Right hindlimb (tissue), 1 donor: Measurements from ENCODE around the gene ATG2A.

Source experiments
- DNase-seq: peaks from one replicate; pipeline ENCODE4 v3.0.0-alpha.2; 2018

ATG2A gene

GRCh38 chr11:64883575-64883974 is 33.4 kb downstream of the ATG2A start:
- no peak for DNase-seq

GRCh38 chr11:64882243-64882642 is 34.8 kb downstream of the ATG2A start:
- no peak for DNase-seq

GRCh38 chr11:64881476-64881875 is 35.5 kb downstream of the ATG2A start:
- DNase-seq, result no peak

DNA sequence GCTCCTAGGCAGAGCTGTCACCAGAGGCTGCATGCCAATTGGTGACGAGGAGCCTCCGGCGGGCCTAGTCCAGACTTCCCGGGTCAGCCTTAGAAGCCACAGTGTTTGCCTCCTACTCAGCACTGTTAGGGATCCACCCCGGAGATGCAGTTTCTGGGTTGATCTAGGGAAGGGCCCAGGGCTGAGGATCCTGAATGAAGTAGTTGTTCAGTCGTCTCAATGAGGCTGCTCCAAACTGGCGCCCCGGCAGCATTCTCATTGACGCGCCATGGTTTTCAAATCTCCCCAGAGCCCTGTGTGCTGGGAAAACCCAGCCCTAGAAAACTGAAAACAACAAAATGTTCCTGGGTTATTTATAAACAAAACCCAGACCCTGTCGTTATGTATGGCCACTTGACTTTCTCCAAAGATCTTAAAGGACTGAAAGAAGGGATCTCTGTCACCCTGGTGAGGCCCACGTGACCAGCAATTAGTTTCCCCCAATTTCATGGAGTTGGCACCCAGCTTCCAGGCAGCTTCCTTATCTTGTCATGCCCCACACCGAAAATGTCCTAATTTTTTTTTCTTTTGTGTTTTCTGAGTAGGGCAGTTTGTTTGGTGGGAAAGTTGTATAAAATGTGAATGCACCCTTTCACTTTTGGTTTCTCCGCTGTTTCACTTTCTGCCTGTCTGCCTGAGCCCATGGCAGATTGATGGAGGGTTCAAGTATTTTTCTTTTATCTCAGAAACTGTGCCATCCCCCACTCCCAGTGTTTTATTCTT is 36.6 kb downstream of the ATG2A start:
- no peak for DNase-seq

DNA sequence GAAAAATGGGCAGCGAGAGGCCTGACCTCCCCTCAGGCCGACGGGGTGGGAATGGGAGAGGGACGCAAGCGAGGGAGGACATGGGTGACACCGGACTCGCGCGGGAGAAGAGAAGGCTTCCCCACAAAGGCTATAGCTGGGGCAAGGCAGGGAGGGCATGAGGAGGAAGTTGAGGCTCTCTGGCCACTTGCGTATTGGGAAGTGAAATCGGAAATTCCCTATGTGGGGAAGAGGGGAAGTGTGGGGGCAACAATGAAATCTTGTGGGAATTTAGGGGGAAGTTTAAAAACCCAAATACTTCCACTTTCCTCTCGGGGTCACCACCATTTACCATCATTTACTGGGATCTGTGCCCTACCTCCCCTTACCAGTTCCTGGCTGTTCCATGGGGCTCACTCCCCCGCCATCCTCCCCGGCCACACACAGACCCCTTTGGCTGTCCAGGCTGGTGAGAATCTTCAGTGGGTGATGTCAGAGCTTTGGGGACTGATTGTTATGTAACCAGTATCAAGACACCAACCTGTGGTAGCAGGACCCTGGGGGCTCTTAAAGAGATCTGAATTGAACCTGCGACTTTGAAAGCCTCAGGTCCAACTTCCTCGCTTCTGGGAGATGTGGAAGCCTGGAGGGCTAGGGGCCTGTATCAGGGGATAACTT is 37.6 kb downstream of the ATG2A start:
- no peak for DNase-seq

GRCh38 chr11:64878494-64879243 is 38.3 kb downstream of the ATG2A start, which contains the start of gene EHD1:
Gene EHD1 (minus strand): TSS chr11:64878621. CDS start chr11:64878464, 157 bp downstream.
- DNase-seq, result peak; percentile 99

DNA sequence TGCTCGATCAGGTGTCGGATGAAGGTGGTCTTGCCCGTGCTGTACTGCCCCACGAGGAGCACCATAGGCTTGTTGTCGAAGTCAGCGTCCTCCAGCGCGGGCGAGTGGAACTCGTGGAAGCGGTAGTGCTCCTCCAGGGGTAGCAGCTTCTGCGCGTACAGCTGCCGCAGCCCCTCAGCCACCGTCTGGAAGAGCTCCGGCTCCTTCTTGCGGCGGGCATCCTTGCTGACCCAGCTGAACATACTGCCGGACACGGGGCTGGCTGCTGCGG is 38.9 kb downstream of the ATG2A start:
- DNase-seq, result no peak

DNA sequence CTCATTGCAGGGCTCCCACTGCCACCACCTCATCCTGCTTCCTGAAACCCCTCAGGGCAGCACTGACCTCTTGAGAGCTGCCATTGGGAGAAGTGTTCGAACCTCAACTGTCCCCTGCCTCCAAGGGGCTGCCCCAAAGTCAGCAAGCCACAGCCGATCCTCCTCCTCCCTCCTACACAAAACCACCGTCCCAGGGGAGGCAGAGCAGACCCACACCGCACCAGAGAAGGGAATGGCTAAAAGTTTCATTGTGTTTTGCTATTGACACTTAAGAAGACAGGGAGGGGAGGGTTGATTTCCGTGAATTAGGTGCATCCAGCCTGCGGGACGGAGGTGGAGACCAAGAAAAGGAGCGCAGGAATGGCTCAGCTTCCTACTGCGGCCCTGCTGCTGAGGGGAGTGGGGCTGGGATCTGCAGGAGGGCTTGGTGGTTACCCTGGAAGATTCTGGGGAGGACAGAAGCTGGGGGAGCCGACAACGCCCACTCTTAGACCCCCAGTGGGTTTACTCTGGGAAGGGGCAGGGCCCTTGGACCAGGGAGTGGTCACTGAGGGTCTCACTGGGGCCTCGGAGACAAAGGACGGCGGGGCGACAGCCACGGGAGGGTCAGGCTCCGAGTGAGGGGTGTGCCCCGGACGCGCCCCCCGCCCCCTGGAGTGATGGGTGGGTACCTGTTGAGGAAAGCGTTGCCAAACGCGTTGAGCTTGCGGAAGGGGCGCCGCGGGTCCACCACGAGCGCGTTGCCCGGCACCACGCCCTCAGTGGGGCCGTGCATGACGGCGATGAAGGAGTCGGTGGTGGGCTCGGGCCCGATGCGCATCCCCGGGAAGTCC is 39.4 kb downstream of the ATG2A start:
- no peak for DNase-seq

- no peak for DNase-seq
Measured at GRCh38 chr11:64876835-64877341, 40.1 kb downstream of the ATG2A start.

DNA sequence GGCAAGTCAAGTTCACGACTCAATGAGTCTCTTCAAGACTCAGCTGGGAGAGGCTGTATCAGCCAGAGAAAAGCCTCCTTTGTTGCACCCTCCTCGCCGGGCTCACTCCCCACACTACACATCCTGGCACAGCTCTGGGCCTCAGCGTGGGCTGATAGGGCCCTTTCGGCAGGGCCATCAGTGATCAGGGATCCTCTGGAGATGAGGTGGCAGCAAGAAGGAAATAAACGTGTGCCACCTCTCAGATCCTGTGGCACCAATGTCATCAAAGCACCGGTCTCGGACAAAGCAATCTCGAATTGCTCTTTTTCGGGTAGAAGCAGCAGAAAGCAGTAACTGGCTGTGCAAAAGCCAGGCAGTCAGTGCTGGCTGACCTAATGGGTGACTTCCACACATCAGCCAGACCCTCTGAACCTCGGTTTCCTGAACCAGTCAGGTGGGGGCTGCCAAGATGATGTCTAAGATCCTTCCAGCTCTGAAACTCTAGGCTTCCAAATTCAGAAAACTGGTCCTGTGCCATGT is 40.7 kb downstream of the ATG2A start:
- no peak for DNase-seq

GRCh38 chr11:64875369-64876228 is 41.4 kb downstream of the ATG2A start:
- DNase-seq, result no peak

DNA sequence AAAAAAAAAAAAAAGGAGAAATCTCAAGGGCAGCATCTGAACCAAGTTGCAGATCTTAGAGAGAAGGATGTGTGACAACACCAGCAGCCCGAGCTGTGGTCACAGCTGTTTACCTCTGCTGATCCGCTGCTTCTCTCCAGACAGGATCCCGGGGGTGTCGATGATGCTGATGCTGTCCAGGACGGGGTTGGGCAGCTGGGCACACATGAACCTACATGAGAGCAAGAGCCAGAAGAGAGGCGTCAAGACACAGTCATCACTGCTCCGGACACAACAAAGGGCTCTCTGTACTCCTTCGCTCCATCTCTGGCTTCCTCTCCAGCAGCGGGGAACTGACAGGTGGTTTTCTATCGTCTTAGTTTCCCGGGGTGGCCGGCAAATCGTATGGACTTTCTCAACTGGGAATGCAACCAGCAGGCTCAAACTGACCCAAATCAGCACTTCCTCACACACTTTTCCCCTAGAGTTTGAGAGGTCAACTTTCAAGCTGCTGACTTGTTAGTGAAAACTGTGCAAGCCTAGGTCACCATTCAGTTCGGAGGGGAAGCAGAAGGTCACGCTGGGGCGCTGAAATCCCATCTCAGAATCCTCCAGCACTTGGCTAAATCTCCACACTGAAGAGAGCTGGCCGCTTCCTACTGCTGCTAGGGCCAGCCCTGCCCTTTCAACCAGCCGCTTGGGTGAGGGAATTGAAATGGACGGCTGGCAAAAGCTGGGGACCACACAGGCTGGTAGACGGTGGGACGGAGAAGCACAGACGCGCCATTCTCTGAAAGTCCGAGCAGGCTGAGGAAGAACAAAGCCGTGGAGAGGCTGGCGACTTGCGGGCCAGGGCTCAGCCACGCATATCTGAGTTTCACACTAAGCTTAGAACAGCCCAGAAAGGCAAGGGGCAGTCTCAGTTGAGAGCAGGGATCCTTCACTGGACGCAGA is 42.4 kb downstream of the ATG2A start:
- no peak for DNase-seq

DNA sequence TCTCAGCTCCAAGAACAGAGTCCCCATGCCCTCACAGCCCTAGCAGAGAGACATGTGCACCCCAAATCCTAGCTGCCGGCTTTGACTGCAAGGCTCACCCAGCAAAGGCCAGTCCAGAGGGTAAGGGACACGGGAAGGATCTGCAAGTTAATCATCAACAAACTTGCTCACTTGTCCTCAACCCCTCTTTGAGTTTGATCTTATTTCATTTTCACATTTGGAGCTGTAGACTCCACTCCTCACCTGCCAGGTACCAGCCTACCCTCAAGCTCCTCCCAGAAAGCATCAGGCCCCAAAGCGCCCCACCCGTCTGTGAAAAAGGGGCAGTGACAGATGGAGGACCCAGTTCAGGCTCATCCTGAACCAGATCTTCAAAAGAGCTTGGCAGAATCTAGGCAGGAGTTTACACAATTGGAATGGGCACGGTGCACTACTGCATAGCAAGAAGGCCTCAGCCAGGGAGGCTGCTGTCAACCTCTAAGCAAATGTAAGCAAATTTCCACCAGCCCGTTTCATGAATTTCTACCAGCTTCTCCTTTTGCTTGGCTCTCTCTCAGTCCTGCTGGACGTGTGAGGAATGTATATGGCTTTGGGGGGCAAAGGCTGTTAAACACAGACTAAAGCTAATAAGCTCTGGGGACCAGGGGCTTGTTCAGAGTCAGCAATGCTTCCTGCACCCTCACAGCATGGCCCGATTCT is 44.1 kb downstream of the ATG2A start:
- no peak for DNase-seq

- DNase-seq, result no peak
Measured at GRCh38 chr11:64871492-64871891, 45.5 kb downstream of the ATG2A start.

- no peak for DNase-seq
Measured at GRCh38 chr11:64870893-64871466, 46.0 kb downstream of the ATG2A start.

DNA sequence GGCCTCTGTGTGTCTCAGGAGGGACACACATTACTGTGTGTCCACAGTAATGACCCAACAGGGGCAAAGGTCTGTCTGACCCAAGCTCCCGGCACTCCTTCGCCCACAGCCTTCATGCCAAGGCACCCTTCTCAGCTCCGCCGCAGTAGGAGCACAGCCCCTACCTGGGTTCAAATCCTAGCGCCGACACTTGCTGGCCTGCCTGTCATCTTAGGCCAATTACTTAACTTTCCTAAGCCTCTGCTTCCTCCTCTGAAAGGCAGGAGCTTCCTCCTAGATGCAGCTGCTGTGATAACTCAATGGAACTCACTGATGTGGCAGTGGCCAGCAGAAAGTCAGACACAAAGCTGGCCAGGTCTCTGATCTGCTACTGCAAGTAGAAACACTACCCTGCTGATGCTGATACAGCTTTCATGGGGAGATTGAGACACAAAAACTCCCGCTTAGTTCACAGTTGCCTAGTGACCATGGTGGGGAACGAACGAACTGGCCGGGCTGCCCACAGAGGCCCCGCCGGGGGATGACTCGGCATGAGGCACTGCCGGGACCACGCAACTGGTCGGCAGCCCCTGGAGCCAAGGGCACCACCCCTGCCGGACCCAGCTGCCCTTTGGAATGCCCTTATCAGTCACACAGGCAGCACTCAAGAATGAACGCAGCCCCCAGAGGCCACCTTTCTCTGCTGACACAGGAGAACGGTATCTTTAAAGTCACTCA is 46.7 kb downstream of the ATG2A start:
- DNase-seq, result no peak

DNA sequence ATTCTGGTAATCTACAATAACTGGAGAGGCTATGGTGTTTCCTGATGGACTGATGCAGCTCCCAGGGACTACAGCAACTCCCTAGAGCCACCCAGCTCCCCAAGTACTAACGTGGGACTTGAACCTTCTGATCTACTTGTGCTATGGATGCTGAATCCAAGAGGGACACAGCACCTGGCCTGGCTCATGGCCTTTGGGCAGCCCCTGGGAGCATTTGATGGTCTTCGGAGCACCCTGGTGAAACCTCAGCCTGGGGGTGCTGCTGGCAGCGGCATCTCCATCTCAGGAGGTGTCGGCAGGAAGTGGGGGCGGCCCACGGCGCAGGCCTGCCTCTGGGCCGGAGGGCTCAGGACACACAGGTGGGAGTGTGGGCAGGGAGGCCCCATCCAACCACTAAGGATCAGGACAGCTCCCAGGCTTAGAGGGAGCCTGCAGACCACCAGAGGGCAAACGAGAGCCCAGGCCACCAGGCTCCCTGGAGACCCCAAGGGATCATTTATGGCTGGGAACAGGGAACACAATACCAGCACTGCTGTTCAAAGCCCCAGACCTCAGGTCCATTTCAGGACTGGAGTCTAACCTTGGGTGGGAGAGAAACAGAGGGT is 47.3 kb downstream of the ATG2A start:
- no peak for DNase-seq

DNA sequence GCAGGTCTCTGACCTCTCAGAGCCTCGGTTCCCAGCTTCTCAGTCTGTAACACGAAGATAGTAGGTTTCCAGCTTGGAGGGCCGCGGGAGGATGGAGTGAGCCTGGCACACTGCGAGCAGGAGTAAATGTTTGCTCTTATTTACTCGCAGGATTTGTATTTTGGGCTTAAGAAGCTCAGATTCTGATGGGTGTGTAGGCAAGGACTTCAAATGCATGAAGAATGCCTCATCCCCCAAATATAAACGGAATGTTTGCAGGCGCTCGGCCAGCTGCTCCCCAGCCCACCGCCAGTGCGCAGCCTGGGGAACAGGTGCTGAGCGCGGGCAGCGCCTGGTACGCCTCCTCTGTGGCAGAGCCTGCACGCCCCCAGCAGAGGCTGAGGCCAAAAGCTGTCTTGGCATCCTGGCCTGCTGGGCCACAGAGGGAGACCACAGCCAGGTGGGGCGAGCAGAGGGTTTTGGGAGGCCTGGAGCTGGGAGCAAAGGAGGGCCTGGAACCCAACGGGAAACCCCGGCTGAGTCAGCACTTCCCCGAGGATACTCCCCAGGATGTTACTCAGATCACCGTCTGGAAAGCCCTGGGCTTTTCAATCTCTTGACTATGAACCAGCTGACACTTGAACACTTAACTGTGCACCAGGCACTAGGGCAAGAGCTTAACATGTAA is 48.0 kb downstream of the ATG2A start:
- DNase-seq, result peak; percentile 82
